Germinal center (tissue), 1 donor: ENCODE measurements around the gene CMTM5.
"Not testable (repeated sequence)": the region's sequence is repeated elsewhere in the genome, so short reads cannot be mapped to it uniquely, and the experiment has no call there.

ENCODE experiments used
- DNase-seq: peaks from one replicate; pipeline ENCODE4 v3.0.0; 2012; ENCODE audit warnings: mixed read lengths, low spot score

Gene CMTM5

DNA sequence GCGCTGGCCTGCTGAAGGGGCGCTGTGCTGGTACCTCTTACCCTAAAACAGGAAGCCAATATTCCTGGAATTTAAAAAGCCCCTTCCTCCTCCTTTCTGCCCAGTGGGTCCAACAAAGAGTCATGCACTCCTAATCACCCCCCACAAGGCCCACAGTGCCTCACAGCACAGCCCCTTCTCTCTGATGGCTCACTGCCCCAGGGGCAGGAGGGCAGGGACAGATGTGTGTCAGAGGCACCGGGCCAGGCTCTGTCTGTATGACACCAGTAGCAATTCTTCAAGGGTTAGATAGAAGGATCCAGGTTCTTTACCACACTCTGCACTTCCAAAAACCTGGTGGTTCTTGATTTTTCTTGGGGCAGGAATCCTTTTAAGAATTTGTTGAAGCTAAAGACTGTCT, 22.3 kb downstream of the CMTM5 start:
- no peak for DNase-seq

DNA sequence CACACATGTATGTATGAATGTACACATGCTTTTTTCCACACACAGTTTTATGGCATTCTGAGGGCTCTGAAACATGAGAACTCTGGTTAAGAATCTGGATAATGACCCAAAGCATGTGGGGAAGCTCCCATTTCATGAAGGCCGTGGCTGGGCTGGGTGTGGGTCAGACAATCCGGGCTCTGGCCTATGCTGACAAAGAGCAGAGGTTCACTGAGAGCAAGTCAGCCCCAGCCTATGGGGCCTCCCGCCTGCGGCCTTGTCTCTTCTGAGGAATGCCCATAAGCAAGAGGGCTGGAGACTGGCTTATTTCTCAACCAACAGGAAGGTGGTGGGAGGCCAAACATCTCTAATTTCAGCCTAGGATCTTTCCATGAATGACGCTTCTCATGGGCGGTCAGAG, 22.7 kb downstream of the CMTM5 start:
- DNase-seq, result no peak

DNA sequence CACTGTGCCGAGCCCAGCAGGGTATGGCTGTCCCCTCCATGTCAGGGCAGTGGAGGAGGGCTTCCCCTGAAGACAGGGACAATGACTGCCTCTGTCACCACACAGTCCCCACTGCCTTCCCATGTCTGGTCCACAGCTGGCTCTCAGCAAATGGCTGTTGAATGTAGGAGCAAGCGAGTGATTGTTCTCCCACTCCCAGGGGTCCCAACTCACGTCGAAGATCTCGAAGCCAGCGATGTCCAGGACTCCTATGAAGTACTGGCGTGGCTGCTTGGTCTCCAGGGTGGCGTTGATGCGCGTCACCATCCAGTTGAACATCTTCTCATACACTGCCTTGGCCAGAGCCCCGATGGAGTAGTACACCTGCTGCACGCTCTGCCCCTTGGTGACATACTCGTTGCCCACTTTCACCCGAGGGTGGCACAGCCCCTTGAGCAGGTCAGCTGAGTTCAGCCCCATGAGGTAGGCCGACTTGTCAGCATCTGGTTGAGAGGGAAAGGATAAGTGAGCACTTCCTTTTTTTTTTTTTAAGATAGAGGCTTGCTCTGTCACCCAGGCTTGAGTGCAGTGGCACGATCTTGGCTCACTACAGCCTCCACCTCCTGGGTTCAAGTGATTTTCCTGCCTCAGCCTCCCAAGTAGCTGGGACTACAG, 23.8 kb downstream of the CMTM5 start:
- DNase-seq, result not testable (repeated sequence)

DNA sequence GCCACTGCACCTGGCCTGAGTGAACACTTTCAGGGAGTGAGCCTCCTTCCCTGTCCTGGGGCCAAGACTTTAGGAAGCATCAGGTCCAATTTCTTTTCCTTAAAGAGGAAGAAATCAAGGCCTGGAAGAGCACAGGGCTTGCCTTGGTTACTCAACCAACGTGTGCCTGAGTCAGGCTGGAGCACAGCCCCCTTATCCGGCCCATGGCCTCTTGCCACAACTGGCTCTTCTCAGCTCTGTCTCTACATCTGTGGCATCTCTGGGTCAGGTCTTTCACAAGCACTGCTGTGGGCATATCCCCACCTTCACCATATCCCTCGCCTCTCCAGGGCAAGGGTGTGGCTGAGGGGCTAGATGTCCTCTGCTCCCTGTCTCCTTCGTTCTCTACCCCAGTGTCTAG, 24.4 kb downstream of the CMTM5 start:
- DNase-seq, result no peak

DNA sequence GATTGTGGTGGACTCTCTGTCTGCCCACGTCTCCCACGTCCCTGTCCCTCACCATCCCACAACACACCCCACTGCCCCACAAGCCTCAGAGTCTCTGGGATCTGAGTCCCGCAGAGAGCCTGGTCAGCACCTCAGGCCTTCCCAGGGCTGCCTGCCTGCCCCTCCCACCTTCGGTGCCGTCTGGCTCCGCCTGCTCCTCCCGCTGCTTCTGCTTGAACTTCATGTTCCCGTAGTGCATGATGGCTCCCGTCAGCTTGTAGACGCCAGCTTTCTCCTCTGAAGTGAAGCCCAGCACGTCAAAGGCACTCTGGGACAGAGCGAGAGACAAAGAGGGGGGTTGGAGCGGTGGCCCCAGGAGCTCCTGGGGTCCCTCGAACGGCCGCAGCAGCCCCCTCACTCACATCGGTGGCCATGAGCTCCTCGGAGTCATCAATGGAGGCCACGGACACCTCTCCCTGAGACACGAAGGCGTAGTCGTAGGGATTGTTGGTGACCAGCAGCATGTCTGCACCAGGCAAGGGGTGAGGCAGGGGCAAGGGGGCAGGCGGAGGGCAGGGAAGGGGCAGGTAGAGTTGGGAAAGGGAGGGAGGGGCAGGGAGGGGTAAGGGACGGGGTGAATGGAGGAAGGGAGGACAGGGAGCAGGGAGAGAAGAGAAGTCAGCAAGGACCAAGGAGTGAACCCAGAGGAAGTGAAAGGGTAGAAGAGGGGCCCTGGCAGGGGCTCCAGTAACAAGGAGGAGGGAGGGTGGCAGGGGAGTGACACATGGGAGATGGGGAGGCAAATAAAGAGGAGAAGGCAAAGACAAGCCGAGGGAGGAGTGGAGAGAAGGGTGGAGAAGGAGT, 25.7 kb downstream of the CMTM5 start:
- no peak for DNase-seq

- no peak for DNase-seq
Measured at GRCh38 chr14:23403139-23403438, 26.2 kb downstream of the CMTM5 start.

- no peak for DNase-seq
Measured at GRCh38 chr14:23403908-23404307, 27.1 kb downstream of the CMTM5 start.

GRCh38 chr14:23404331-23404900, 27.6 kb downstream of the CMTM5 start:
- DNase-seq, result no peak

- no peak for DNase-seq
Measured at GRCh38 chr14:23405096-23405495, 28.2 kb downstream of the CMTM5 start.

GRCh38 chr14:23405516-23406025, 28.7 kb downstream of the CMTM5 start:
- DNase-seq, result no peak

DNA sequence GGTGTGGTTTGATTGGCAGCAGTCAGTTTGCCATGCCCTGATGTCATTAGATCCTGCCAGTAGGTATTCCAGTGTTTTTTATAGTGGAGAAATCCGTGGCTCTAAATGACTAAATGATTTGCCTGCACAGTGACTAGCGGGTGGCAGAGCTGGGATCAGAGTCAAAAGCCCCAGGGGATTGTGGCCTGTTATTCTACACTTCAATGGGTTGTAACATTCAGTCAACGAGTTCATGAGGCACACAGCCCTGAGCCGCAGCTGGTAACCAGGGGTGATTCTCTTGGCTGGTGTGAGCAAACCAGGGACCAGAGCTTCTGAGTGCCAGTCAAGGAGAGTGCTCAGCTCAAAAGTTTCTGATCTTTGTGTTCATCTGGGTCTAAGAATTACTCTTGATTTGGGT, 29.4 kb downstream of the CMTM5 start:
- DNase-seq, result peak; percentile 60

DNA sequence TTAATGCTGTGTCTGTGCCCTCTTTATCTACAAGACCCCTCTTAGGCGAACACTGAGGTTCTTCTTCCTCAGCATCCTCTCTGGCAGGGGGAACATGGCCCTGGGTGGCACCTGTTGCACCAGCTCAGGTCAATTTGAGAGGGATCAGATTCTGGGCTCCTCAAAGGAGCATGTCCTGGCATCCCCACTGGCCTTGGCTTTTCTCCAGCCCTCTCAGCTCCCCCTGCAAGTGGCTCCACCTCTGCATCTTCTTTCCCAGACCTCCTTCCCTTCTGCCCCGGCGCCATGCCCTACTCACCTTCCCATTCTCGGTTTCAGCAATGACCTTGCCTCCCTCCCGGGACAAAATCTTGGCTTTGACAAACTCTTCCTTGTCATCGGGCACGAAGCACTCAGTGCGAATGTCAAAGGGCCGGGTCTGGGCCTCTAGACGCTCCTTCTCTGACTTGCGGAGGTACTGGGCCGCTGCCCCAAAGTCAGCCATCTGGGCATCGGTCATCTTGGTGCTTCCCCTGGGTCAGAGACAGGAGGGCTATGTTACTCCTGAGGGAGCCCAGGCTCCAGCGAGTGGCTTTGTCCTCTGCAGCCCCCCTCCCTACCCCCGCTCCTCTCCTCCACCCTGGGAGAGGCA, 30.0 kb downstream of the CMTM5 start:
- DNase-seq, result no peak

- no peak for DNase-seq
Measured at GRCh38 chr14:23407516-23408306, 30.9 kb downstream of the CMTM5 start, which contains the start of gene MYH6. Gene MYH6, minus strand, starts transcription at chr14:23408273. Its CDS starts 1,050 bp downstream, at chr14:23407223.

DNA sequence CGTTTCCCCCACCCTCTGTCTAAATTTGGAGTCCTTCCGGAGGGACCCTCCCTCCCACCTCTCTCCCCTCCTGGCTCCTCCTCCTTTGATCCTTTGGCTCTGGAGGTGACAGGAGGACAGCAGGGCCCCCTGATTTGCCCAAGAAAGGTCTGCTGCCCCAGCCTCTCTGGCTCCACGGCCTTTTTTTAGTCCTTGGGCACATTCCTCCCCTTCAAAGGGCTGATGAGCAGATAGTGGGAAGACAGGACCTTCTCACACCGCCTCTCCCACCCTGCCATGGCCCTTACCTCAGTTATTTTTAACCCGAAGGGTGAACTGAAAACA, 31.4 kb downstream of the CMTM5 start:
- DNase-seq, result no peak

DNA sequence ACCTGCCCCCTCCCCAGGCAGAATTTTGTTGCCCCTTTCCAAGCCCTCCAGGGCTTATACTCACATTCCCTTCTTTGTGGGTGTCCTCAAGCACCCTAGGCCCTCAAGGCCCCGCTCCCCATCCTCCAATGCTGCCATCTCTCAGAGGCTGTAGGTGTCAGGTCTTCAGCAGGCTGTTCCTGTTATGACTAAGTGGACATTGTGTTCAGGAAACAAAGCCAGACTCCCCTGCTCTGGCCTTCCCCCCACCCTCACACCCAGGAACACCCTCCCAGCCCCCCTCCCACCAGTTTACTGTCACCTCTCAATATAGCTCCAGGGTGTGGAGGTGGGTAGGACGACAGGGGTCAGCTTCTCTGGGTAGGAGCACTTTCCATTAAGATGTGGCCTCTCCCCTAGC, 32.6 kb downstream of the CMTM5 start:
- no peak for DNase-seq

GRCh38 chr14:23409966-23410635, 33.3 kb downstream of the CMTM5 start:
- no peak for DNase-seq

- DNase-seq, result no peak
Measured at GRCh38 chr14:23411563-23412525, 35.0 kb downstream of the CMTM5 start.

GRCh38 chr14:23413681-23414080, 36.8 kb downstream of the CMTM5 start:
- DNase-seq, result no peak

DNA sequence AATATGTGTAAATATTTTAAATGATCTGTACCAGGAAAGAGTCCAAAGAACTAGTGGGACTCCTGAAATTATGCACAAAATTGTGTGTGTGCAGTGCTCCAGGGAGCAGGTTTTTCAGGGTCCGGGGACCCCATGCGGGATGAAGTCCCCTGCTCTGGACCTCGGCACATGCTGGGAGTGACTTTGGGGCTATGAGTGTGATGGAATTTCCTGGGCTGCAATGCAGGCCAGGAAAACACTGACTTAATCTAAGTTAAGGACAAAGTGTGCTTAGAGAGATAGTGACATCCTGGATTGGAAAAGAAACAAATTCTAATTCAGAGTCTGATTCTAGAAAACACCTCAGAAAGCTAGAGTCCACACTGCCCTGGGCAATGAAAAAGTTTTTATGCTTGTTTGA, 37.4 kb downstream of the CMTM5 start:
- no peak for DNase-seq
